HepG2 (cell line): ENCODE data around the gene MZF1. TPM values are rescaled to one million over a fixed set of nuclear protein-coding genes. Genes with fewer than 3 reads are reported as not detected.

ENCODE experiments used
- ARNTL ChIP-seq: sonication (generic); formaldehyde crosslinking; IDR thresholded peaks from 2 replicates; pipeline ENCODE4 v1.4.0; 2020; ENCODE audit warnings: mild to moderate bottlenecking, missing genetic modification reagents
- ATF7-NPFF ChIP-seq: sonication (generic); formaldehyde crosslinking; IDR thresholded peaks from 2 replicates; pipeline ENCODE4 v1.8.1; 2023; ENCODE audit warnings: mild to moderate bottlenecking, low read depth, missing genetic modification reagents, moderate library complexity
- ATRX ChIP-seq: sonication (generic); formaldehyde crosslinking; IDR thresholded peaks from 2 replicates; pipeline ENCODE4 v1.4.0; 2020; ENCODE audit warnings: missing genetic modification reagents, borderline replicate concordance
- BATF2 ChIP-seq: sonication (generic); formaldehyde crosslinking; IDR thresholded peaks from 2 replicates; pipeline ENCODE4 v1.8.0; 2022; ENCODE audit warnings: mild to moderate bottlenecking, missing genetic modification reagents, moderate library complexity
- E2F2 ChIP-seq: sonication (generic); formaldehyde crosslinking; IDR thresholded peaks from 2 replicates; pipeline ENCODE4 v1.4.0; 2020; ENCODE audit warnings: missing genetic modification reagents, borderline replicate concordance
- E2F5 ChIP-seq: sonication (generic); formaldehyde crosslinking; conservative IDR thresholded peaks from 2 replicates; pipeline ENCODE4 v1.4.0; 2020; ENCODE audit warnings: missing genetic modification reagents
- ETV6 ChIP-seq: sonication (generic); formaldehyde crosslinking; conservative IDR thresholded peaks from 2 replicates; pipeline ENCODE4 v1.4.0; 2020; ENCODE audit warnings: missing genetic modification reagents
- GTF2F1 ChIP-seq: fragments of 150-350 bp; IDR thresholded peaks from 2 replicates; pipeline ENCODE4 v1.6.1; 2014; ENCODE audit warnings: low read length
- HOXD1 ChIP-seq: sonication (generic); formaldehyde crosslinking; IDR thresholded peaks from 2 replicates; pipeline ENCODE4 v1.5.0; 2020; ENCODE audit warnings: missing genetic modification reagents
- IKZF1 ChIP-seq: fragments of 450-650 bp; IDR thresholded peaks from 2 replicates; pipeline ENCODE4 v1.7.1; 2016
- ISL2 ChIP-seq: sonication (generic); formaldehyde crosslinking; IDR thresholded peaks from 2 replicates; pipeline ENCODE4 v1.5.0; 2020; ENCODE audit warnings: missing genetic modification reagents
- MED8 ChIP-seq: sonication (generic); formaldehyde crosslinking; IDR thresholded peaks from 2 replicates; pipeline ENCODE4 v1.8.1; 2023; ENCODE audit warnings: mild to moderate bottlenecking, missing genetic modification reagents; ENCODE audit not compliant: insufficient replicate concordance
- MIER2 ChIP-seq: IDR thresholded peaks from 2 replicates; pipeline ENCODE4 v1.6.1; 2016; ENCODE audit warnings: missing biosample characterization, missing genetic modification reagents
- MTF2 ChIP-seq: sonication (generic); formaldehyde crosslinking; IDR thresholded peaks from 2 replicates; pipeline ENCODE4 v1.5.0; 2020; ENCODE audit warnings: missing genetic modification reagents, borderline replicate concordance
- MYNN ChIP-seq: sonication (generic); formaldehyde crosslinking; IDR thresholded peaks from 2 replicates; pipeline ENCODE4 v1.4.0; 2020; ENCODE audit warnings: mild to moderate bottlenecking, low read depth, missing genetic modification reagents
- NONO ChIP-seq, 2 experiments: fragments of 450-650 bp in 1 of 2; sonication (generic) in 1 of 2; formaldehyde crosslinking in 1 of 2; IDR thresholded peaks in 1 of 2; conservative IDR thresholded peaks in 1 of 2; 2 replicates each; pipeline versions ENCODE4 v1.6.1 to v1.8.0; 2017 to 2022; ENCODE audit warnings: mild to moderate bottlenecking in 1 of 2, missing genetic modification reagents in 1 of 2, moderate library complexity in 1 of 2
- ONECUT2 ChIP-seq: sonication (generic); formaldehyde crosslinking; IDR thresholded peaks from 2 replicates; pipeline ENCODE4 v1.4.0; 2020; ENCODE audit warnings: missing genetic modification reagents
- RXRB ChIP-seq: IDR thresholded peaks from 2 replicates; pipeline ENCODE4 v1.6.1; 2016; ENCODE audit warnings: borderline replicate concordance, missing genetic modification reagents, missing compliant biosample characterization
- SMC3 ChIP-seq: IDR thresholded peaks from 2 replicates; pipeline ENCODE4 v1.6.1; 2011; ENCODE audit warnings: low read length, improper control_type of control experiment
- SOX5 ChIP-seq: IDR thresholded peaks from 2 replicates; pipeline ENCODE4 v1.6.1; 2016; ENCODE audit warnings: borderline replicate concordance
- SUZ12 ChIP-seq: fragments of 150-350 bp; IDR thresholded peaks from 2 replicates; pipeline ENCODE4 v1.6.1; 2014; ENCODE audit warnings: low read depth, low read length
- ZC3H4 ChIP-seq: sonication (generic); formaldehyde crosslinking; IDR thresholded peaks from 2 replicates; pipeline ENCODE4 v1.4.0; 2020; ENCODE audit warnings: missing genetic modification reagents, borderline replicate concordance
- ZNF513 ChIP-seq: sonication (generic); formaldehyde crosslinking; conservative IDR thresholded peaks from 2 replicates; pipeline ENCODE4 v1.5.0; 2020; ENCODE audit warnings: missing genetic modification reagents
- ZNF629 ChIP-seq: sonication (generic); formaldehyde crosslinking; conservative IDR thresholded peaks from 2 replicates; pipeline ENCODE4 v1.5.0; 2020; ENCODE audit warnings: missing genetic modification reagents
- ZNF652 ChIP-seq: IDR thresholded peaks from 2 replicates; pipeline ENCODE4 v1.6.1; 2016; ENCODE audit warnings: low read depth, borderline replicate concordance
- ZNF672 ChIP-seq: sonication (generic); formaldehyde crosslinking; IDR thresholded peaks from 2 replicates; pipeline ENCODE4 v1.8.1; 2022; ENCODE audit warnings: missing genetic modification reagents
- ZSCAN22 ChIP-seq: sonication (generic); formaldehyde crosslinking; IDR thresholded peaks from 2 replicates; pipeline ENCODE4 v1.4.0; 2020; ENCODE audit warnings: mild to moderate bottlenecking, missing genetic modification reagents
- polyA plus RNA-seq, 8 experiments: library from polyadenylated mRNA; depleted of rRNA in 3 of 8; stranded (reverse) in 7 of 8; unstranded in 1 of 8; fragments of >200 nt; fragmentation: Illumina TruSeq in 4 of 8; extraction: Trizol in 4 of 8; gene quantifications; 2 replicates each; pipeline versions ENCODE4 v1.2.1 to v1.2.3, GENCODE V29; 2011 to 2016; ENCODE audit warnings: low read depth in 4 of 8, missing spikeins in 1 of 8, mixed read lengths in 1 of 8; ENCODE audit not compliant: insufficient read depth in 1 of 8
- total RNA-seq, 5 experiments: library from RNA; depleted of rRNA; stranded (reverse); fragments of >200 nt; fragmentation: Illumina TruSeq; extraction: Trizol; gene quantifications; 2 replicates each; pipeline ENCODE4 v1.2.3, GENCODE V29; 2016; ENCODE audit warnings: low read depth in 1 of 5

Gene MZF1
- total and polyA plus RNA-seq, 2 of the 13 experiments (the other 11 are each of a cell fraction or from before 2014, with no cell fraction given) = 3.1 to 8.1 TPM

DNA sequence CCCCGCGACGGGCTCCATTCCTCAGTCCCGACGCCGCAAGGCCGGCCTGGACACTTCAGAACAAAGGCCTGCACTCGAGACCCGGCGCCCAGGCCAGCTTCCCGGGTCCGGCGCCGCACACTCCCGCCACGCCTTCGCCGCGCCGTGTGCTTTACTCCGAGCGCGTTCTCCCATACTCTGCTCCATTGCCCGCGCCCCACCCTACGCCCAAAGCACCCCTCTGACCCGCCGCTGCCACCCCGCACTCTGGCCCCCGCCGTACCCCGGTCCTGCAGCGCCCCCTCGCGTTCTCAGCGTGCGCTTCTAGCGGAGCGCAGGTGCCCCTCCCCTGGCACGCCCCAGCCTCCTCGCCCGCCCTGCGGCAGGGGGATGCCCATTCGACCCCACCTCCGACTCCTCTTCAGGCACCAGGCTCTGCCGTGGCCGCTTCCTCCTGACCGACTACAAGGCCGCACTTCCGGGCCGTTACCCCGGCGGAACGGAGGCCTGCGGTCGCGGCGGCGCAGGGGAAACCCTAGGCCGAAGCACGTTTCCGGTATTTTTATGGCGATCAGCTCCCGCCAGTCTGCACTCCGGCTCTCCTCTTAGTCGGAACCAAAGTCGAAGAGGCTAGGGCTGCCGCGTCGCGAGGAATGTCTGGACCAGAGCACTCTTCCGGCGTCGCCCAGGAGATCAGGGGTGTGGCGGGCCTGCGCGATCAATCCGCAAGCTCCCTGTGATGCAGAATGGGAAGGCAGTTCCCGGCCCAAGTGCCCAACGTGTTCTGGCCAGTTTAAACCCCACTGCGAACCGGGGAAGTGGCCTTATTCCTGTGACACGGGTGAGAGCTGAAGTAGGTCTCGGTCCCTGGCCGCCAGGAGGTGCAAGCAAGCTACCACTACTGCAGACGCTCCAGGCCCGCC, 53.5 kb downstream of the MZF1 start, which contains the start of gene ZBTB45 (continued):
- TF ChIP-seq BATF2 (CRISPR knock-in tag) = peak; percentile 81
- peak; percentile 55; the same call in 1 of the 2 replicates for TF ChIP-seq SOX5 (CRISPR knock-in tag)
- peak; percentile 79 for TF ChIP-seq RXRB (CRISPR knock-in tag)
- TF ChIP-seq E2F2 (CRISPR knock-in tag) = peak; percentile 91; the same call in 1 of the 2 replicates
- 0 out of 2 replicates have a peak, but pooled peaks have one; percentile 46 for TF ChIP-seq ONECUT2 (CRISPR knock-in tag)
- no peak for TF ChIP-seq ZNF513 (CRISPR knock-in tag)
- peak; percentile 53; the same call in 1 of the 2 replicates for TF ChIP-seq GTF2F1
- peak; percentile 96 for TF ChIP-seq ATF7-NPFF (CRISPR knock-in tag)
- peak; percentile 23; the same call in 1 of the 2 replicates for TF ChIP-seq SMC3
- no peak for TF ChIP-seq ATRX (CRISPR knock-in tag)
- TF ChIP-seq HOXD1 = peak; percentile 90
- peak; percentile 28; the same call in 1 of the 2 replicates for TF ChIP-seq ZNF652 (CRISPR knock-in tag)
- TF ChIP-seq MIER2 (CRISPR knock-in tag) = peak; percentile 61; the same call in 1 of the 2 replicates
- peak; percentile 78 for TF ChIP-seq ISL2 (CRISPR knock-in tag)
- peak; percentile 58 for TF ChIP-seq E2F5 (CRISPR knock-in tag)
- peak; percentile 40; the same call in 1 of the 2 replicates for TF ChIP-seq MYNN (CRISPR knock-in tag)
- TF ChIP-seq MTF2 (CRISPR knock-in tag) = peak; percentile 89; the same call in 1 of the 2 replicates
- peak; percentile 56 for TF ChIP-seq ZNF629 (CRISPR knock-in tag)
- peak; percentile 100 for TF ChIP-seq ZNF672 (CRISPR knock-in tag)
- TF ChIP-seq ZSCAN22 (CRISPR knock-in tag) = peak; percentile 84; the same call in 1 of the 2 replicates
- no peak for TF ChIP-seq NONO (IDR thresholded peaks at IDR 0.05)
- peak; percentile 99 for TF ChIP-seq NONO (CRISPR knock-in tag; conservative IDR thresholded peaks at IDR 0.05)
- TF ChIP-seq SUZ12 = no peak
- TF ChIP-seq ZC3H4 (CRISPR knock-in tag) = no peak; the same call in 1 of the 2 replicates
- TF ChIP-seq ETV6 (CRISPR knock-in tag) = peak; percentile 92; the same call in 1 of the 2 replicates
- TF ChIP-seq MED8 (CRISPR knock-in tag) = peak; percentile 95
- no peak for TF ChIP-seq IKZF1
- peak; percentile 82 for TF ChIP-seq ARNTL
